OCI-LY7 (cell line): ENCODE measurements around the gene AK9. TPM values are rescaled to one million over a fixed set of nuclear protein-coding genes. Genes with fewer than 3 reads are reported as not detected.

Source experiments
- BruUV-seq: library from RNA; stranded (reverse); fragments of 400-500 nt; replicated peaks from 2 replicates; lab custom pipeline; 2021; lab: Mats Ljungman, UMichigan
- CTCF ChIA-PET: fragments of 300-600 bp; sonication (Branson Sonifier 250); formaldehyde crosslinking; loops from one replicate; lab custom pipeline; 2022; ENCODE audit warnings: antibody characterized with exemption; ENCODE audit not compliant: unreplicated experiment; lab: Charles Lee
- POLR2A ChIA-PET: fragments of 300-600 bp; sonication (Branson Sonifier 250); formaldehyde crosslinking; loops from one replicate; lab custom pipeline; 2022; ENCODE audit warnings: antibody characterized with exemption; lab: Charles Lee
- DNase-seq: peaks from one replicate; pipeline ENCODE4 v3.0.0-alpha.2; 2015; ENCODE audit warnings: low spot score
- H2AFZ ChIP-seq: fragments of 200-600 bp; sonication (generic), shearing (Covaris generic); 2 replicates; pipeline ENCODE4 v1.6.1; 2014; ENCODE audit warnings: mild to moderate bottlenecking, antibody characterized with exemption, low read length, moderate library complexity
- H3K27ac ChIP-seq: fragments of 200-600 bp; sonication (generic); 2 replicates; pipeline ENCODE4 v1.5.1; 2014; ENCODE audit warnings: mixed run types, low read depth, mild to moderate bottlenecking, moderate library complexity, low read length, inconsistent platforms; ENCODE audit not compliant: poor library complexity, severe bottlenecking
- H3K36me3 ChIP-seq: fragments of 200-600 bp; sonication (generic); 2 replicates; pipeline ENCODE4 v1.6.1; 2014; ENCODE audit warnings: mild to moderate bottlenecking, antibody characterized with exemption, low read length, moderate library complexity, mixed read lengths; ENCODE audit not compliant: insufficient read depth
- H3K4me1 ChIP-seq: fragments of 200-600 bp; sonication (generic); 2 replicates; pipeline ENCODE4 v1.5.1; 2014; ENCODE audit warnings: mild to moderate bottlenecking, low read length; ENCODE audit not compliant: insufficient read depth, poor library complexity, severe bottlenecking
- H3K4me2 ChIP-seq: fragments of 200-600 bp; sonication (generic); 2 replicates; pipeline ENCODE4 v1.6.1; 2014; ENCODE audit warnings: mild to moderate bottlenecking, low read length
- H3K4me3 ChIP-seq: fragments of 200-600 bp; sonication (generic); 2 replicates; pipeline ENCODE4 v1.5.1; 2014; ENCODE audit warnings: mild to moderate bottlenecking, low read depth, low read length; ENCODE audit not compliant: poor library complexity, severe bottlenecking
- H3K79me2 ChIP-seq: fragments of 200-600 bp; sonication (generic); 2 replicates; pipeline ENCODE4 v1.6.1; 2016; ENCODE audit warnings: low read depth, mild to moderate bottlenecking, low read length, moderate library complexity, mixed read lengths; ENCODE audit not compliant: insufficient read depth
- H3K9me2 ChIP-seq: fragments of 200-600 bp; sonication (generic); 2 replicates; pipeline ENCODE4 v1.6.1; 2016; ENCODE audit warnings: mild to moderate bottlenecking, low read length, mixed read lengths; ENCODE audit not compliant: insufficient read depth
- H3K9me3 ChIP-seq: fragments of 200-600 bp; sonication (generic); 2 replicates; pipeline ENCODE4 v1.6.1; 2014; ENCODE audit warnings: mild to moderate bottlenecking, mixed run types, low read length, mixed read lengths
- H4K20me1 ChIP-seq: fragments of 200-600 bp; sonication (generic); 2 replicates; pipeline ENCODE4 v1.6.1; 2014; ENCODE audit warnings: mild to moderate bottlenecking, antibody characterized with exemption, low read length, moderate library complexity, mixed read lengths; ENCODE audit not compliant: insufficient read depth
- EZH2phosphoT487 ChIP-seq: fragments of 200-600 bp; sonication (generic); IDR thresholded peaks from 2 replicates; pipeline ENCODE4 v1.6.1; 2018; ENCODE audit warnings: low read depth, borderline replicate concordance, mild to moderate bottlenecking, mixed run types, antibody characterized with exemption, low read length, moderate library complexity, mixed read lengths
- intact Hi-C: fragments of 100-400 bp; cut with micrococcal nuclease; formaldehyde crosslinking; loops from one replicate; pipeline ENCODE4 v1.10.0; 2022; ENCODE audit not compliant: unreplicated experiment
- total RNA-seq, 2 experiments: library from RNA; depleted of rRNA in 1 of 2; stranded (reverse); fragments of >200 nt in 1 of 2; shearing (Covaris generic) in 1 of 2; gene quantifications; 2 replicates each; pipeline ENCODE4 v1.2.3, GENCODE V29; 2014 to 2022
- TF ChIP-seq, protein P1 (sequence below): fragments of 200-600 bp; sonication (generic); conservative IDR thresholded peaks from 2 replicates; pipeline ENCODE4 v1.5.1; 2014; ENCODE audit warnings: mild to moderate bottlenecking, antibody characterized with exemption, low read length, moderate library complexity, mixed read lengths

The AK9 gene
- total RNA-seq, 2 experiments from 2014 or later = 4.9 to 6.7 TPM

DNA sequence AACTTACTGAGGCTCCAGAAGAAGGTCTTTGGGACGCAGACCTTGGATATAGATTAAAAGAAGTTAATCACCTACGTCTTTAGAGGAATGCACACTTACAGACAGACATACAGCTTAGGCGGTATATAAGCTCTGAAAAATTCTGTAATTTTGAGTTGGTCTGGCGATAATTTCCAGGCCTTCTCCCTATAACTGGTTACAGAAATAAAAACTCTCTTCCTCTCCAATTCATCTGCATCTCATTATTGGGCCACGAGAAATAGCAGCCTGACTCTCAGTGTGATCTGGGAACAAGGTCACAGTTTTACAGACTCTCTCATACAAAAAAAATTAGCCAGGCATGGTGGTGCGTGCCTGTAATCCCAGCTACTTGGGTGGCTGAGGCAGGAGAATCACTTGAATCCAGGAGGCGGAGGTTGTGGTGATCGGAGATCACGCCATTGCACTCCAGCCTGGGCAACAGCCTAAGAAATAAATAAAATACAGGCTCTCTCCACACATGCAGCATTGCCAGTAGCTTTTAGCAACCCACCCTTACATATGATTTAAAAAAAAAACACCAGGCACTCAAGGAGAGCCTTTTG lies 212.7 kb downstream of the AK9 start:
- Histone ChIP-seq H3K9me3 (no peaks in the 10 kb centered on the region), H3K4me3 (peak overlapping the region; percentile 96), H3K9me2 (no peaks in the 10 kb centered on the region), H3K36me3 (peaks cover 87% of the 10 kb centered on the region), H3K79me2 (peaks cover 89% of the 10 kb centered on the region), H3K27ac (no peak overlapping the region), H4K20me1 (peaks cover 47% of the 10 kb centered on the region), H3K4me1 (peaks cover 68% of the 10 kb centered on the region), H2AFZ (no peak overlapping the region), H3K4me2 (peak overlapping the region; percentile 70)
- DNase-seq = no peak
- TF ChIP-seq, protein P1, sequence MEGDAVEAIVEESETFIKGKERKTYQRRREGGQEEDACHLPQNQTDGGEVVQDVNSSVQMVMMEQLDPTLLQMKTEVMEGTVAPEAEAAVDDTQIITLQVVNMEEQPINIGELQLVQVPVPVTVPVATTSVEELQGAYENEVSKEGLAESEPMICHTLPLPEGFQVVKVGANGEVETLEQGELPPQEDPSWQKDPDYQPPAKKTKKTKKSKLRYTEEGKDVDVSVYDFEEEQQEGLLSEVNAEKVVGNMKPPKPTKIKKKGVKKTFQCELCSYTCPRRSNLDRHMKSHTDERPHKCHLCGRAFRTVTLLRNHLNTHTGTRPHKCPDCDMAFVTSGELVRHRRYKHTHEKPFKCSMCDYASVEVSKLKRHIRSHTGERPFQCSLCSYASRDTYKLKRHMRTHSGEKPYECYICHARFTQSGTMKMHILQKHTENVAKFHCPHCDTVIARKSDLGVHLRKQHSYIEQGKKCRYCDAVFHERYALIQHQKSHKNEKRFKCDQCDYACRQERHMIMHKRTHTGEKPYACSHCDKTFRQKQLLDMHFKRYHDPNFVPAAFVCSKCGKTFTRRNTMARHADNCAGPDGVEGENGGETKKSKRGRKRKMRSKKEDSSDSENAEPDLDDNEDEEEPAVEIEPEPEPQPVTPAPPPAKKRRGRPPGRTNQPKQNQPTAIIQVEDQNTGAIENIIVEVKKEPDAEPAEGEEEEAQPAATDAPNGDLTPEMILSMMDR = no peak
- no peak for TF ChIP-seq EZH2phosphoT487
- intact Hi-C loops = no loop called here
- ChIA-PET CTCF (interaction anchor here (1.1 kb wide), 1 partner anchor 15 kb away, joined by 3 read pairs; no protein-coding TSS in a partner anchor), POLR2A (interaction anchor here (0.6 to 1.9 kb wide), 5 partner anchors 9 to 736 kb away, joined by 3 to 11 read pairs (median 8); no protein-coding TSS in a partner anchor)
- BruUV-seq = no TSS peak

DNA sequence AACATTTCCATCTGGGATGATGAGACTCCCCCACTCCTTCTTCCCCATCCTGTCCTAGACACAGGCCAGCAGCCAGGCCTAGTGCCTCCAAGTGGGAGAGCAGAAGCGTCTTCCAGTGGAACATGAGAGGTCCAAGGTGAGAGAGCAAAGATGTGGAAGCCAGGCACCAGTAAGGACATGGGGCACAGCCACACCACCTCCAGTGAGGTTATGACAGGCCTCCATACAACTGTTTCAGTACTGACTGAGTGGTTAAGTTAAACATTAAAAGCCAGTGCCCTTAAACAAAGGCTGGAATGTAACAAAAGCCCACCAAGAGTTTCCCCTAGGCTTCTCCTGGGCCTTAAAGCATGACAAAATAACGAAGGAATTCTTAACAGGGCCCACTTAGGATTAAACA lies 213.3 kb downstream of the AK9 start:
- TF ChIP-seq, protein P1 = no peak
- no peak for TF ChIP-seq EZH2phosphoT487
- peaks cover 93% of the 10 kb centered on the region for H3K36me3 ChIP-seq
- no peaks in the 10 kb centered on the region for H3K9me3 ChIP-seq
- peak overlapping the region; percentile 70 for H3K4me2 ChIP-seq
- peak overlapping the region; percentile 96 for H3K4me3 ChIP-seq
- peaks cover 74% of the 10 kb centered on the region for H3K4me1 ChIP-seq
- H3K27ac ChIP-seq = no peak overlapping the region
- POLR2A ChIA-PET = interaction anchor here (1.4 to 1.5 kb wide), 2 partner anchors 14 to 18 kb away, joined by 8 to 11 read pairs; no protein-coding TSS in a partner anchor
- H3K9me2 ChIP-seq = no peaks in the 10 kb centered on the region
- no peak overlapping the region for H2AFZ ChIP-seq
- no peak for DNase-seq
- no TSS peak for BruUV-seq
- H4K20me1 ChIP-seq = peaks cover 52% of the 10 kb centered on the region
- CTCF ChIA-PET = interaction anchor here (1.1 kb wide), 1 partner anchor 15 kb away, joined by 3 read pairs; no protein-coding TSS in a partner anchor
- H3K79me2 ChIP-seq = peaks cover 92% of the 10 kb centered on the region
- intact Hi-C loops = no loop called here

DNA sequence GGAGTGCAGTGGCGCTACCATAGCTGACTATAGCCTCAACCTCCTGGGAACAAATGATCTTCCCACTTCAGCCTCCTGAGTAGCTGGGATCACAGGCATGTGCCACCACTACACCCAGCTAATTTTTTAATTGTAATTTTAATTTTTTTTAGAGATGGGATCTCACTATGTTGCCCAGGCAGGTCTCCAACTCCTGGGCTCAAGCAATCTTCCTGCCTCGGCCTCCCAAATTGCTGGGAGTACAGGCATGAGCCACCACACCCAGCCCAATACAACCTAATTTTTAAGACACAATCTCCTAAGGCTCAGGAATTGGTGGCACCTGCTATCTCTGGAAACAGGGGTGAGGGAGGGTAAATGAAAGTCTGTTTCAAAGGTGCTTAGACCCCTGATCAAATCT lies 213.8 kb downstream of the AK9 start:
- Histone ChIP-seq H3K4me2 (peak overlapping the region; percentile 70), H4K20me1 (peaks cover 54% of the 10 kb centered on the region), H3K36me3 (peaks cover 98% of the 10 kb centered on the region), H2AFZ (no peak overlapping the region), H3K9me2 (no peaks in the 10 kb centered on the region), H3K79me2 (peaks cover 89% of the 10 kb centered on the region), H3K27ac (no peak overlapping the region), H3K4me3 (peak overlapping the region; percentile 96), H3K9me3 (no peaks in the 10 kb centered on the region), H3K4me1 (peaks cover 79% of the 10 kb centered on the region)
- CTCF ChIA-PET = no interaction called here
- TF ChIP-seq, protein P1 = no peak
- TF ChIP-seq EZH2phosphoT487 = no peak
- no peak for DNase-seq
- POLR2A ChIA-PET = interaction anchor here (1.1 to 1.4 kb wide), 2 partner anchors 11 to 17 kb away, joined by 4 to 6 read pairs; no protein-coding TSS in a partner anchor
- intact Hi-C loops = no loop called here
- BruUV-seq = no TSS peak
